Middle frontal gyrus (tissue), 1 donor: ENCODE data around the gene SLAIN2.

Experiments
- DNase-seq: peaks from one replicate; pipeline ENCODE4 v3.0.0-alpha.2; 2015; ENCODE audit warnings: low spot score; ENCODE audit errors: extremely low spot score

SLAIN2 gene

DNA sequence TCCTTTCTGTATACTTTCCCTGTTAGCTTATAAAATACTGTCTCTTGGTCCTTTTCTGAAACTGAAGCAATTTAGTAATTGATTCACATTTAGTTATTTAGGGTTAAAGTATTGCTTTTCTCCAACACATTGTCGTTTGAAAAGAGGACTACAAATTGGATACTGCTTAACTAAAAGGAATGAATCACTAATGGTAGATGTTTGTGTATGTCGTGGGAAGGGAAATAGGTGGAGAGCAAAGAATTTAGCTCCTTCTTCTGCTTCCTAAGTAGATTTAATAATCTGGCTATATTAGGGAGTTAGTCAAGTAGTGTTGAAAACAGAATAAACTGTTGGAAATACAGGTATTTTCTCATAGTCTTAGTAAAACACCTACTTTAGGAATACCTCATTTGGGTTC, 27.9 kb downstream of the SLAIN2 start:
- DNase-seq = no peak

DNA sequence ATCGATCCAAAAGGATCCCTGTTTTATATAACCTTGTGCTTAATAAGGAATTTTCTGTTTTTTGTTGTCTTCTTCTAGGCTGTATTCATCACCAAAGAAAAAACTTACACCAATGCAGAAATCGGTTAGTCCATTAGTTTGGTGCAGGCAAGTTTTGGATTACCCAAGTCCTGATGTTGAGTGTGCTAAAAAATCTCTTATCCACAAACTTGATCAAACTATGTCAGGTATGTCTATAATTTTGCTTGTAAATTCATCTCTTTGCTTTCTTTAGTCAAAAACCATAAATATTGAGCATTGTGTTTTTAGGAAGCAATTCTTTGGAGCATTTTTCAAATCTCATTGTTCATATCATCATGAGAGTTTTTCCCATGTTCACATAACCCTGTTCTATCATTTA, 28.4 kb downstream of the SLAIN2 start:
- DNase-seq = no peak

DNA sequence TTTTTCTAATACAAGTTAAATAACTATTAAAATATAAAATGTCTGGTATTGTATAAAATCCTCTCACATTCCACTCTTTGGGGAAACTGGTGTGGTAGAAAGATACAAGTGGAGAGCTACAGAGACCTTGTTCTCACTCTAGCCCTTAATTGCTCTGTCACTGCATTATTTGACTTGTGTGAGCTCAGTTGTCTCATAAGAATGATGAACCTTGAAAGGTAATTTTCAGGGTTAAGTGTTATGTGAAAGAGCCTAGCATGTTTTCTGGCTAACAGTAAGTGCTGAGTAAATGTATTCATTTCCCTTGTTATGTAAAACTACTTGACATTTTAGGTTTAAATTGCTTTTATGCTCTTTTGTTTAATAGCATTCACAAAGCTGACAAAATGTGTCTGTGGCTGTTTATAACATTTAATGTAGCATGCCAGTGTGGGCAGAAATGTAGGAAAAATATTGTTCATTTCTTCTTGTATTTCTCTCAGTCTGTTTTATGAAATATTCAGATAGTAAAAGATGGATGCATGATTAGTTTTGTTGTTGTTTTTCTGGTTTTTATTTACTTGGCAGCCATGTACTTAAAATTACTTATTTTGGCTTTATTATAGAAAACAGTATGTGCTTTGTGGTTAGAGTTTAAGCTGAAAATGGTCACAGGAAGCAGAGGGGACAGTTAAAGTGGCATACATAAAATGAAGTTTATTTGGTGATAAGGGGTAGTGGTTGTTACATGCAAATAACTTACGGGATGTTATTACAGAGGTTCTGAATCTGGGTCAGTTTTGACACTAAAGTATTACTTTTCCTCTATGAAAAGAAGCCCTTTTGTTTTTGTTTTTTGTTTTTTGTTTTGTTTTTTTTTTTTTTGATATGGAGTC, 29.2 kb downstream of the SLAIN2 start:
- DNase-seq = no peak

DNA sequence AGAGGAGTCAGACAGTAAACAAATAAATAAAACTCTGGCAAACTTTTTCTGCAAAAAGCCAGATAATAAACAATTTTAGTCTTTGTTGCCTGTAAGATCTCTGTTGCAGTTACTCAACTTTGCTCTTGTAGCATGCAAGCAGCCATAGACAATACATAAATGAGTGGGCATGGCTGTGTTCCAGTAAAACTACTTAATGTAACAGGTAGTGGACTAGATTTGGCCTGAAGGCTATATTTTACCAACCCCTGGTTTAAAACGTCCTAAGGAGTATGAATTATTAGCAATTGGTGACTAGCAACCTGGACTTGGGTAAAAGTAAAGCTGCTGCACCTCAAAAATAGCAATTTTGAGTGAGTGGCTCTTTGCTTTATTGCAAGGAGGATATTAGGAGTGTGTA, 30.9 kb downstream of the SLAIN2 start:
- no peak for DNase-seq

DNA sequence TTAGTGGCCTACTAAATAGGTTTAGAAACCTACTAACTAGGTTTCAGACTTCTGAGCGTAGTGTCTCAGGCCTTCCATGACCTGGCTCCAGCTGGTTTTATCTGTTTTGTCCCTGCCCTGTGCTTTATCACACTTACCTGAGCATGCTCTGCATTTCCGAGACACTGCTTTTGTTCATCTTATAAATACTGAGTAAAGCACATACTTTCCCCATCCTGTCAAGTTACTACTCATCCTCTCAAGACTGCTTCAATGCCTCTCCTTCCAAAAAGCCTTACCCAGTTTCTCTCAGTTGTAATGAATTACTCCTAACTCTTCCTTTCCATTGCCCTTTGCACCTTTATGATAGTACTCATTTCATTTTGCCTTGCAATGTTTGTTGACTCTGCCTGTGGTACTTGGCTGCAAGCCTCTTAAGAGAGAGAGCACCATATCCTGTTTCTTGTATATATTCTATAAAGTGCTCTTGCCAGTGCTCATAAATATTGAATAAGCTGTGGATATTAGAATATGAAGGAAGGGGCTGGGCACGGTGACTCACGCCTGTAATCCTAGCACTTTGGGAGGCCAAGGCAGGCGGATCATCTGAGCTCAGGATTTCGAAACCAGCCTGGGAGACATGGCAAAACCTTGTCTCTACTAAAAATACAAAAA, 34.4 kb downstream of the SLAIN2 start:
- no peak for DNase-seq

DNA sequence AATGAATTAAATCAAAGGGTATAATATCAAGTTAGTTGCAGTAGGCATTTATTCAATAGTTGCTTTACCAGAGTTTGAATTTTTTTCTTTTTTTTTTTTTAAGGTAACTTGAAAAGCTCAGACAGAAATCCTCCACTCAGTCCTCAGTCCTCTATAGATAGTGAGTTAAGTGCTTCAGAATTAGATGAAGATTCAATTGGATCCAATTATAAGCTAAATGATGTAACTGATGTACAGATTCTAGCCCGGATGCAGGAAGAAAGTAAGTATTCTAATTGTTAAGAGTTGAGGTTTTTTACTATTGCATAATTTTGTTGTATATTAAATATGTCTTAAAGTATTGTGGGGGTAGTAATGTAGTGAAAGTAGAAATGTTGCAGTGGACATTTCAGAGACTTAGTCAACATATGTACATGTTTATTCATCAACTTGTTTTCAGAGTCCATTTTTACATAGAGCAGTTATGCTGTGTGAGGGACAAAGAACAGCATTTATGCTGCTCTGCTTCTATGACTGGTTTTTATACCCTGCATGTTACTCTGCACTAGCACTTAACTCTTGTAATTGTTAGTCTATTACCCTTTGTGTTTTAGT, 38.4 kb downstream of the SLAIN2 start:
- no peak for DNase-seq

DNA sequence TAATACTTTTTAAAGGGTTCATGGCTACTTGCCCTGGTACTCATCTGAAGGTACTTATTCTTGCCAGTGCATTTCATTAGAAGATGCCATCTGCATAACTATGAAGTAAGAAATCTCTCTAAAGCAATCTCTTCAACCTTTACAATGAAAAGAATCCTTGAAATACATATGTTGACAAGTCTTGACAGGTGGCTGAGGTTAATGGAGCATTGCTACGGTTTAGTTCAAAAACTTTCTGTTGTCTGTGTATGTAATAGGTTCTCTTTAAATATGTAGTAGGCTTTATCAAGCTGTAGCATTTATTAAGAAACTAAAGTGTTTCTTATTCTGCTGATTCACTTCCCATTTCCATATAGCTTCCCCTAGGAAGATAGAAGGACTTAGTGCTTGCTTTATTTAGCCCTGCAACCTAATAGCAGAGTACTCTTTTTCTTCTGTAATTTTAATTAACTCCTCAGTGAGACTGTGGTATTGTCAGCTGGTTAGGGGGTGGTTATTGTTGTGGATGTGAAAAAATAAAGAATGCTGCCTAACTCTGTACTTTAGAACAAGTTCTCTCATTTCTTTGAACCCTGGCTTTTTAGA, 39.3 kb downstream of the SLAIN2 start:
- no peak for DNase-seq

DNA sequence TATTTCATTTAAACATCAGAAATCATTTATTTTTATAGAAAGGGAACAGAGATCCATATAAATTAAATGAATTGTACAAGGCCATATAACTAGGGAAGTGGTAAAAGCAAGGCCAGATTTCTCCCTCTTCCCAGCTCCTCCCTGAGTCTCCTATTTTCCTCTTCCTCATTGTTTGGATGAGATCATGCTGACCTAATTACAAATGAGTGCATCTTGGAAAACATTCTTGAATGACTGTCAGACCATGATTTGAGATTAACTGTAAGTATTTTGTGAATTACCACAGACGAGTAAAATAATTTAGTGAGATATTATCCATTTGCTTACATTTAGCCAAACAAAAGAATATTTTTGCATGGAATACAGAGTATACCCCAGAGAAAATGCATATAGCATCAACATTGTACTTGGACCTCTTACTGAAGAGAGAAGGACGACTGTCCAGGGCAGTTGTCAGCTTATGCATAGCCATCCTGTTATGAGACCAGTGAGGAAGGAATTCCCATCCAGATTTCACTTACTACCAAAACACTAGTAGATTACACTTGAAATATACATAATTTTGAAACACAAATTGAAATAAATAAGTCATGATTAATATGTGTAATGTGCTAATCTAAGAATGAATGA, 47.3 kb downstream of the SLAIN2 start:
- no peak for DNase-seq

DNA sequence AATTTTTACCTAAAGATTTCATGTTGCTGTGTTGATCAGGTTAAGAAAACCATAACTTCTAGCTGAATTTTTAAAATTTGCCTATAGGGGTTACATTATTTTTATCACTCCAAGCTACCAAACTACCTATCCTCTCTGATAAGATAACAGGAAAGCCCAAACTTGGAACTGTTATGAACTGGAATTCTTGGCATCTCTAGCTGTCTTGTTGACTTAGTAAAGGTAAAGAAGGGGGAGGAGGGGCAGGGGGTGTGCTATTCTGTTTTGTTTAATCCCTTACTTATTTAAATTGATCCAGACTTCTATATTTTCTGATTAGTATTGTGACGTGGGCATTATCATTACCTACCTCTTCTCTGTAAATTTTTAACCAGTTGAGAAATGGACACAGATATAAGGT, 54.7 kb downstream of the SLAIN2 start:
- no peak for DNase-seq

DNA sequence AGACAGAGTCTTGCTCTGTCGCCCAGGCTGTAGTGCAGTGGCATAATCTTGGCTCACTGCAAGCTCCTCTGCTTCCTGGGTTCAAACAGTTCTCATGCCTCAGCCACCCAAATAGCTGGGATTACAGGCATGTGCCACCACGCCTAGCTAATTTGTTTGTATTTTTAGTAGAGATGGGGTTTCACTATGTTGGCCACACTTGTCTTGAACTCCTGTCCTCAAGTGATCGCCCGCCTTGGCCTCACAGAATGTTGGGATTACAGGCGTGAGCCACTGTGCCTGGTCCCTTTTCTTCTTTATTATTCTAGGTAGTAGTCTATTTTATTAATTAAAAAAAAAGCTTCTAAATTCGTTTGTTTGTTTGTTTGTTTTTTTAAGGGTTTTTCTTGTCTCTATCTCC, 59.1 kb downstream of the SLAIN2 start:
- no peak for DNase-seq

DNA sequence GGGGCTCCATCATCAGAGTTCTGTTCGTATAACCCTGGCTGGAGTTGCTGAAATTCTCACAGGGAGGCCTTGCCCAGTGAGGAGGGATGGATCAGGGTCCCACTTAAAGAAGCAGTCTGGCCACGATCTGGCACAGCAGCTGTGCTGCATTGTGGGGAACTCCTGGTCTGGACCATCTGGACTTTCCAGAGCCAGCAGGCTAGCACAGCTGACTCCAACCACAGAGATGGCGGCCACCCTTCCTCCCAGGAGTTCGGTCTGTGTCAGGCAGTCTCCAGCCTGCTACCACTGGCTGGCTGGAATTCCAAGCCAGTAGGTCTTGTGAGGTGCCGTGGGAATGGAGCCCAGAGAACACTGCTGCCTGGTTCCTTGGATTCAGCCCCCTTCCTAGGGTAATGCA, 62.0 kb downstream of the SLAIN2 start:
- DNase-seq = no peak

DNA sequence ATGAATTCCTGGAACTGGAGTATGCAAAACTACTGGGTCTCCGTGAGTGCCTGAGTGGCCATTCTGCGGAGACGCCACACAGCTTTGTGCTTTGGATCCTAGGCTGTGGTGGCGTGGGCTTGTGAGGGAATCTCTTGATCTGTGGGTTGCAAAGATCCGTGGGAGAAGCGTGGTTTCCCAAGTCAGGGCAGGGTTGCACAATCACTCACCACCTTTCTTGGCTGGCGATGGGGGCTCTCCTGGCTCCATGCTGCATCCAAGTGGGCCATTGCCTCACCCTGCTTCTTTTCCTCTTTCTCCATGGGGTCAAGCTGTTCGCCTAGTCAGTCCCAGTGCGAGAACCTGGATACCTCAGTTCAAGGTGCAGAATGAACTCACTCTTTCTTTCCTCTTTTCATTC, 62.5 kb downstream of the SLAIN2 start:
- no peak for DNase-seq

DNA sequence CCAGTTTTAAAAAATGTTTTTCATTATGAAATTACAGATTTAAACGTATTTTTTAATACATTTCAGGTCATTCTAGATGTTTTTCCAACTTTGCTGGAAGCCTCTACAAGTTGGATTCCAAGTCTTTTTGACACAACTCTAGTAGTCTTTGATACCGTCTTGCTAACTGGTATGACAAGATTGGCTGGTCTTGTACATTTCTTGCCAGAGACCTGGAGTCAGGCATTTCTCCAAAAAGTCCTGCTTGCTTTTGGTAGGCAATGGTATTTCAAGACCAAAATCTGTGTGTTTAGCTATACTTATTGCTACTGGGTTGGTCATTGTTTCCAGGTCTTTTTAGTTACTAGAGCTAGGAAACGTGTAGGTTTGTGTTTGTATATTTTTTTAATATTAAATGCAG, 64.6 kb downstream of the SLAIN2 start:
- no peak for DNase-seq

DNA sequence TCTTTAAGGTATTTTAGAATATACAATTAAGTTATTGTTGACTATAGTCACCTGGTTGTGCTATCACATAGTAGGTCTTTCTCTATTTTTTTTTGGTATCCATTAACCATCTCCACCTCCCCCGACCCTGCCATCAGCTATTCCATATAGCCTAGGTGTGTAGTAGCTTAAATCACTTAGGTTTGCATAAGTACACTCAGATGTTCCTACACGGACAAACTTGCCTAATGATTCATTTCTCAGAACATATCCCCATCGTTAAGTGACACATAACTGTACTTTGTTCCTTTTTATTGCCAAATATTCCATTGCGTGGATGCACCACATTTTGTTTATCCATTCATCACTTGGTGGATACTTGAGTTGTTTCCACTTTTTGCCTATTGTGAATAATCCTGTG, 67.9 kb downstream of the SLAIN2 start:
- DNase-seq = no peak

DNA sequence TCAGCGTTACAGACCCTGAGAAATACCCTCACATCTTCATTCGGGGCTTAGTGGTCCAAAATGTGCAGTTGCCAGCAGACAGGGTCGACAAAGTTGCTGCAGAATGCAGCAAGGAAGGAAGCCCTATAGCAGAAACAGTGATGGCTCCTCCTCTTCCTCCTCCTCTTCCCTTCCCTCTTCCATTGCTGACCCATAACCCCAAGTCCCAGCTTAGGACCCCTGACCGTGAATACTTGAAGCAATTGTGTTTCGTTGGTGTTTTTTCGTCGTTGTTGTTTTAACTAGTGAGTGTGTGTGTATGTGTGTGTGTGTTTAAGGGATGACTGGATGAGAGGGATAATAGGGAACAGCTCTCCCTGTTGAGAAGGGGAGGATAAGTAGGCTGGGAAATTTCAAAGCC, 69.5 kb downstream of the SLAIN2 start:
- DNase-seq = no peak

DNA sequence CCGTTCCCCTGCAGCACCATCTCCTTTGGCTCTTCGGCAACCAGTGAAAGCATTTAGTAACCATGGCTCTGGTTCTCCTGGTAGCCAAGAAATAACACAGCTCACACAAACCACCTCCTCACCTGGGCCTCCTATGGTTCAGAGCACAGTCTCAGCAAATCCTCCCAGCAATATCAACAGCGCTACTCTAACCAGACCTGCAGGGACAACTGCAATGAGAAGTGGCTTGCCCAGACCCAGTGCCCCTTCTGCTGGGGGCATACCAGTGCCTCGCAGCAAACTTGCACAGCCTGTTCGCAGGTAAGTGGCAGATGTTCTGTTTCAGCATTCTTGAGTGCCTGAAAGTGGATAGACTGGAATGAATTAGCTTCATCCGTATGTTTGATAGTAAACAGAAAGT, 78.8 kb downstream of the SLAIN2 start:
- no peak for DNase-seq

DNA sequence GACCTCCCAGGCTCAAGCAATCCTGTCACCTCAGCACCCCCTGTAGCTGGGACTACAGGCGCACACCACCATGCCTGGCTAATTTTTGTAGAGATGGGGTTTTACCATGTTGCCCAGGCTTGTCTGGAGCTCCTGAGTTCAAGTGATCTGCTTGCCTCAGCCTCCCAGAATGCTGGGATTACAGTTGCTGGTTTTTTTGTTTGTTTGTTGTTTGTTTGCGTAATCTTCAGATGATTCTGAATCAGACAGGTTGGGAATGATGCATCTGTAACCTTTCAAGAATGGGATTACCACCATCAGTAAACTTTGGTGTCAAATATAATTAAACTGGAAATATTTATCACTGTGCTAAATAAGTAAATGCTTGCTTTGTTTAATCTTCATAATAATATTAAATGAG, 79.8 kb downstream of the SLAIN2 start:
- DNase-seq = no peak

DNA sequence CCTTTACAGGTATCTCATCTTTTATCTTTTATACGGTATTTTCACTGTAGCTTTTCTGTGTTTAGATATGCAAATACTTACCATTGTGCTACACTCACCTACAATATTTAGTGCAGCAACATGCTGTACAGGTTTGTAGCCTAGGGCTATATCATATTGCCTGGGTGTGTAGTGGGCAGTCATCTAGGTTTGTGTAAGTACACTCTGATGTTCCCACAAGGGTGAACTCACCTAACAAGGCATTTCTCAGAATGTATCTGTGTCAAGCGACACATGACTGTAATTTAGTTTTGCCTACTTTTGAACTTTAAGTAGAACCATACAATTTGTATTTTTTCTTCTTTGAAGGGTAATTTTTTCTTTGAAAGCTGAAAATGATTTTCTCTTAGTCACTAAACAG, 87.6 kb downstream of the SLAIN2 start:
- no peak for DNase-seq

DNA sequence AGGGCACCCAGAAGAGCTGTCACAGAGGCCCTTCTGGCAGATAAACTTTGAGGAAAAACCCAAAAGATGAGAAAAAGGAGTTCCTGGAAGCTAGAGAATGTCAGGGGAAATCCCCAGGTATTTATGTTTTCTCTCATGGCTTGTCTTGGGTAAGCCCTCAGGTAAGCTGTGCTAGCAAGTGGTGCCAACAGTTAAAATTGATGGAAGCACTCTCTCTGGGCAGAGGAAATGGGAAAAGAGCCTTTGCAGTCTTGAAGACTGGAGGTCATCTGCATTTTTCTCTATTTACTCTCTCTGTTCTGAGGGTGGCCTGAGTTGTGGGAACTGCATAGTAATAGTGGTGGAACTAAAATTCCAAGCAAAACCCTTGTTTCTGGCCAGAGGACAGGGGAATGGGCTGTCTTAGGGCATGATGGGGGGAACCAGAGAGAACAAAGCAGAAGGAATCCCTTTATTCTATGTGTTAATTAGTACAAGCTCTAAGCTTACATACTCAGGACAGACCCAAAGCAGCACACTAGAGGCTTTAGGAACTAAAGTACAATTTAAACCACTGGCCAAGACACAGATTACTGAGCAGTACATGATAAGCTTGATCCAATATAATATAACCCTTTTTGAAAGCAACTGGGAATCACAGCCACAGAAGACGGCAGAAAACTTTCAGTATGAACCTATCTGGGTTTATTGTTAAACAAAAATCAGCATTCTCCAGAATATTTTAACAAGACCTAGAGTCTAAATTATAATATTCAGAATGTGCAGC, 88.6 kb downstream of the SLAIN2 start:
- DNase-seq = no peak

DNA sequence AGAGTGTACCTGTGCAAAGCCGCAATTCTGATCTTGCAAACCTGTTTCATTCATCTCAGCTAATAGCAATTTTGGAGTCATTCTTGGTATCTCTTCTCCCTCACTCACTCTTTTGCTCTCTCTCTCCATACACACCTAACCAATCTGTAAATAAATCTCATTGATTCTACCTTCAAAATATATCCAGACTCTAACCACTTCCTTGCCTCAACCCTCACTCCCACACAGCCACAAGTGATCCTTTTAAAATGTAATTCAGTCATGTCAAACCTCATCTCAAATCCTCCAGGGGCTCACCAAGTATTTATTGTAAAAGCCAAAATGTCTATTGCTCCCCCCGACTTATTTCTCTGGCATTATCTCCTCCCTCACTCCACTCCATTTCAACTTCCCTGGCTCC, 90.1 kb downstream of the SLAIN2 start:
- DNase-seq = no peak

DNA sequence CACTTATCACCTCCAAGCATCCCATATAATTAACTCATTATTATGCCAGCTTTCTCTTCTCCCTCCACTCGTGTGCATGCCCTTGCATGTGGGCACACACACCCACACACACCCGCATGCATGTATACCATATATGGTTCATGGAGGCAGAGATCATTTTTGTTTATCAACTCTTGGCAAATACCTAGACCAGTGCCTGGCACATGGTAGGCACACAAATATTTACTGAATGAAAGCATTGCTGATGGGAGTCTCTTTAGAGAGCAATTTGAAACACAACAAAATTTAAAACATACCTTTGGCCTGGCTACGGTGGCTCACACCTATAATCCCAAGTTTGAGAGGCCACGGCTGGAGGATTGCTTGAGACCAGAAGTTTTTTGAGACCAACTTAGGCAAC, 90.7 kb downstream of the SLAIN2 start:
- DNase-seq = no peak
